NCI-H748 treated with DMSO at 0.1 percent for 48 hours (cell line): ENCODE measurements around the gene HDHD5.

ENCODE experiments used
- DNase-seq: peaks from one replicate; lab custom pipeline; 2025; lab: John Stamatoyannopoulos, UW

HDHD5 gene

GRCh38 chr22:17119481-17120202 is 39.4 kb downstream of the HDHD5 start:
- no peak for DNase-seq

GRCh38 chr22:17118342-17118741 is 40.7 kb downstream of the HDHD5 start:
- DNase-seq, result no peak

- no peak for DNase-seq
Observed at GRCh38 chr22:17117890-17118289, 41.2 kb downstream of the HDHD5 start.

- DNase-seq, result no peak
Observed at GRCh38 chr22:17117400-17117799, 41.7 kb downstream of the HDHD5 start.

GRCh38 chr22:17116572-17117330 is 42.3 kb downstream of the HDHD5 start:
- DNase-seq, result no peak

GRCh38 chr22:17115945-17116565 is 43.0 kb downstream of the HDHD5 start:
- DNase-seq, result no peak

GRCh38 chr22:17115236-17115635 is 43.8 kb downstream of the HDHD5 start:
- no peak for DNase-seq

GRCh38 chr22:17114898-17115235 is 44.2 kb downstream of the HDHD5 start:
- no peak for DNase-seq

GRCh38 chr22:17114173-17114897 is 44.7 kb downstream of the HDHD5 start:
- no peak for DNase-seq

- DNase-seq, result no peak
Observed at GRCh38 chr22:17113600-17113999, 45.5 kb downstream of the HDHD5 start.

GRCh38 chr22:17112491-17113042 is 46.5 kb downstream of the HDHD5 start:
- DNase-seq, result no peak

- DNase-seq, result no peak
Observed at GRCh38 chr22:17110791-17111550, 48.1 kb downstream of the HDHD5 start.

- DNase-seq, result no peak
Observed at GRCh38 chr22:17109976-17110375, 49.1 kb downstream of the HDHD5 start.

GRCh38 chr22:17109113-17109865 is 49.8 kb downstream of the HDHD5 start:
- no peak for DNase-seq

GRCh38 chr22:17108256-17109112 is 50.6 kb downstream of the HDHD5 start:
- DNase-seq, result no peak

GRCh38 chr22:17107547-17107810 is 51.6 kb downstream of the HDHD5 start:
- DNase-seq, result no peak

GRCh38 chr22:17106785-17107546 is 52.1 kb downstream of the HDHD5 start:
- no peak for DNase-seq

GRCh38 chr22:17106161-17106784 is 52.8 kb downstream of the HDHD5 start:
- DNase-seq, result no peak
